NCI-H2171 treated with DMSO at 0.1 percent for 48 hours (cell line): ENCODE data around the gene ADGRG4.

Source experiments
- DNase-seq: peaks from one replicate; lab custom pipeline; 2025; lab: John Stamatoyannopoulos, UW

Gene ADGRG4

DNA sequence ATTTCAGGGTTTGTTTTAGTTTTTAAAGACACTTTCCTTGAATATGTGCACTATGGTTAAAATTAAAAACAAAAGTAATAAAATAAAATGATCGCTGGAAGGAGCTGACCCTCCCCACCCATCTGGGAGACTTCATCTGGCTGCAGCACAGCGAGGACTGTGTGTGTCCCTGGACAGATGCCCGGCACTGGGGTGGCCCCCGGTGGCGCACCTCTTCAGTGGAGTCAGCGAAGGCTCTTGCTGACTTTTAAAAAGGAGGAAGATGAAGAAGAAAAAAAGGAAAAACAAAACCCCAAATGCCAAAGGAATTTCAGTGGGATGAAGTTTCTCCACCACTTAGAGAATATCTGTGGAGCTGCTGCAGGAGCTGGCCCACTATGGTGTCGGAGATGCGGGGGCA is 5.4 kb upstream of the ADGRG4 start:
- no peak for DNase-seq

DNA sequence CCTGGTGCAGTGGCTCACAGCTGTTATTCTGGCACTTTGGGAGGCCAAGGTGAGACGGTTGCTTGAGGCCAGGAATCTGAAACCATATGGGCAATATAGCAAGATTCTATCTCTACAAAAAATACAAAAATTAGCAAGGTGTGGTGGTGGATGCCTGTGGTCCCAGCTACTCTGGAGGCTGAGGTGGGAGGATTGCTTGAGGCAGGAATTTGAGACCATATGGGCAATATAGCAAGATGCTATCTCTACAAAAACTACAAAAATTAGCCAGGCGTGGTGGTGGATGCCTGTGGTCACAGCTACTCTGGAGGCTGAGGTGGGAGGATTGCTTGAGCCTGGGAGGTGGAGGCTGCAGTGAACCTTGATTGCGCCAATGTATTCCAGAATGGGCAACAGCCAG is 2.3 kb downstream of the ADGRG4 start:
- DNase-seq, result no peak

DNA sequence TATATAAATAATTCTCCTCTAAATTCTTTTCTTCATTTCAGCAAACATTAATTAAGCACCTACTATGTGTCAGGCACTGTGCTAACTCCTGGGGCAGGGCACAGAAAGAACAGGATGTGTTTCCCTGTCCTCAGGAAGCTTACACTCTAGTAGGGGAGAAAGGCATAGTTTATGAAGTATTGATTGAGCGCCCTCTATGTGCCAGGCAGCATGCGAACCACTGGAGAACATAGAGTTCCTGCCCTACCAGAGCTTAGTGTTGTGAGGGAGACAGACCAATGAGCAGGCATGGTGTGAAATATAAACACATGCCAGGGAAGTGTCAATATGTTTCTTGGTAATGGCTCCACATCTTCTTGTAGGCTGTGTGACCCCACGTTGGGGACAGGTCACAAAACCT is 3.7 kb downstream of the ADGRG4 start:
- no peak for DNase-seq

DNA sequence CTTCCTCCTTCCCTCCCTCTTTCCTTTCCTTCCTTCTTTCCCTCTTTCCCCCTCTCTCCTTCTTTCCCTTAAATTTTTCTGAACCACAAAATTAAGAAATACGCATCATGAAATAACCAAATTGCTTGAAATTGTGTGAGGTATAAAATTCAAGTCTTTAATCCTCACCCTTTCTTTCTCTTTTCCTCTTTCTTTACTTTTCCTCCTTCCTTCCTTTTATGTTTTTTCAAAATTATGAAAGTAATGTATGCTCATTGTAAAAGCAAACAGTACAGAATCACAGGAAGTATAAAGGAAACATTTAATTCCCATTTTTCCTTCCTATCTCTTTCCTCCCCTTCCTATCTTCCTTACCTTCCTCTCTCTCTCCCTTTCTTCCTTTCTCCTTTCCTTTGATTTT is 5.4 kb downstream of the ADGRG4 start:
- no peak for DNase-seq

DNA sequence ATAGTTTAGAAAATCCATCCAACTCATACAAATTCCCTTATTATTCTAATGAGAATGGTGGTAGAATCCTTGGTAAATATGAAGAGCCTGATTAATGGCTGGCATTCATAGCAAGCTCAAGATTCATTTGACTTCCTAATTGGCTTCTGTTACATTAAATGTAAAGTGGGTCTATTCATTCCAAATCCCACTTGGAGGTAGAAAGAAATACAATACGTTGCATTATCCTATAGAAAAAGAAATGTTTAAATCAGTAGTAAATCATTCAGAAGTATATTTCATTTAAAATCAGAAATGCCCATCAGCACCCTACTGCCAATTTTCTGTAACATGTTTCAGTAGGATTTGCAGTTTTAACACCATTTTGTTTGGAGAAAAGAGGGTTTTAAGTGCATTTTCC is 6.7 kb downstream of the ADGRG4 start:
- DNase-seq, result no peak

DNA sequence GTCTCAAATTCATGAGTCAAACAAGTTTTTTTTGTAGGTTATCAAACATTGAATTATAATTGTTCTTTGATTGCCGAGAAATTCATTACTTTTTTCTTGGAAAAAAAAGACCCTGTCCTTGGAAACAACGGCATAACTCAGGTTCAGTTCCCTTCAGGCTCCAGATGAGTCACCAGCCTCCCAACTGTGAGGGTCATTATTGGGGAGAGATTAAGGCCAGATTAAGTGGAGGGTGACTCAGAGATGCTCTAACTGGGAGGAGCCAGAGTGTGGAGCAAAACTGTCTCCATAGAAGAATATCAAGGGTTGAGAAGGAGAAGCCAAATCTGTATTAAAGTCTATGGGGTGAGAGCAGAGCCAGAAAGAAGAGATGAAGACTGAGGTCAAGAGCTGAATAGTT is 9.6 kb downstream of the ADGRG4 start:
- DNase-seq, result no peak

DNA sequence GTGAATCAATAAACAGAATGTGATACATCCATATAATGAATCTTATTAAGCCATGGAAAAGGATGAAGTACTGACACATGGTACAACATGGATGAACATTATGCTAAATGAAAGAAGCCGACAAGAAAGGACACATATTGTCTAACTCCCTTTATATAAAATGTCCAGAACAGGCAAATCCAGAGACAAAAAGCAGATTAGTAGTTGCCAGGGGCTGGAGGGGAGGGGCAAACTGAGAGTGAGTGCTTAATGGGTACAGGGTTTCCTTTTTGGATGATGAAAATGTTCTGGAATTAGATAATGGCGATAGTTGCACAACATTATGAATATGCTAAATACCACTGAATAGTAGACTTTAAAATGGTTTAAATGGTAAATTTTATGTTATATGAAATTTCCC is 17.4 kb downstream of the ADGRG4 start:
- DNase-seq, result peak; percentile 8

DNA sequence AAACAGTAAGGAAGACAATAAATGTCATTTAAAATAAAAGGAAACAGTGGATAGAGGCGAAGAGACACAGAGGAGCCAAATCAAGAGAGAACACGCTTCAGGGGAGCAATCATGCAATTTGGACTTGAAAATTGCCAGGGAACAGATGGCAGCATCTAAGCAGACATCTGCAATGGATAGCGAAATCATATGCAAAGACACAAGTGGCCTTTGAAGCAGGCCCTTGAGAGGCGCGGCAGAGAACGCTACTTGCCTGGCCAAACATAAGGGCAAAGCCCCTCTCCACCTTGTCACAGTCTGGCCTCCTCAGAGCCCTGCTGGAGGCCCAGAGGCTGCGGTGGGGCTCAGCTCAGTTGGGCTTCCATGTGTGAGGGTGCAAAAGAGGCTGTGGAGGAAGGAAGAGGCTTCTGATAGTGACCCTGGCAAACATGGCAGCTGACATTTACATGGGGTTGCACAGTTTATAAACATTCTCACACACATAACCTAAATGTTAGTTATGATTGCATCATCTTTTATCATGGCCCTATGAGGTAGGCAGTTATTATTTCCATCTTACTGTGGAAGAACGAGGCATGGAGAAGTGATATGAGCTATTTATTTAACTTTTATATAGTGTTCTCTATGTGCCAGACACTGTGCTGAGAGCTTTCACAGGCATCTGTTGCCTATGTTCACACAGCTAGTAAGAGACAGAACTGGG is 18.3 kb downstream of the ADGRG4 start:
- DNase-seq, result peak; percentile 78

DNA sequence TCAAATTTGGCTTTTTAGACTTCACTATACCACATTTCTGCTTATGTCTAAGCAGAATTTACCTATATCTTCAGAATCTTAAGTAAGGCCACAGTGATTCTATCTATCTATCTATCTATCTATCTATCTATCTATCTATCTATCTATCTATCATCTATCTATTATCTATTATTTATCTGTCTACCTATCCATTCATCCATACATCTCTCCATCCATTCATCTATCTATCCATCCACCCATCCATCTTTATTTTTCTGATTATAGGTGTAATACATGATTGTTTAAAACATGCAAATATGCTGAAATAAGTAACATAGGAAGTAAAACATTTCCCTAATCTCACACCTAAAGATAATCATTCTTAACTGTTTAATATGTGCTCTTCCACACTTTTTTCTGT is 18.8 kb downstream of the ADGRG4 start:
- no peak for DNase-seq

DNA sequence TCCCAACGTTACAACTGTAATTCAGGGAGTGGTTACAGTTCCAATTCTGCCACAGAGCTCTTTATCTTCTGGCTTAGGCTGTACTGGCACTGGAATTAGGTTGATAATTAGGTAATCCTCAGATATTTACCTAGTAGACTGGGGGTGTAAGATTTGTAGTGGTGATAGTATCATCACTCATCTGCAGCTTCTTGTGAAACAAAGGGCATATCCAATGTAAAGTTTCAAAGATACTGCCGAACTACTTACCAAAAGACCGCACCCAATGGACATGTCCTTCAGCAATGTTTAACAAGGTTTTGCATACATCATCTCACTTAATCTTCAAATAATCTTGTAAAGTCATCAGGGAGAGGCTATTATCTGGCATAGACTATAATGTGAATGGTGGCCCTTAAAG is 20.8 kb downstream of the ADGRG4 start:
- no peak for DNase-seq

DNA sequence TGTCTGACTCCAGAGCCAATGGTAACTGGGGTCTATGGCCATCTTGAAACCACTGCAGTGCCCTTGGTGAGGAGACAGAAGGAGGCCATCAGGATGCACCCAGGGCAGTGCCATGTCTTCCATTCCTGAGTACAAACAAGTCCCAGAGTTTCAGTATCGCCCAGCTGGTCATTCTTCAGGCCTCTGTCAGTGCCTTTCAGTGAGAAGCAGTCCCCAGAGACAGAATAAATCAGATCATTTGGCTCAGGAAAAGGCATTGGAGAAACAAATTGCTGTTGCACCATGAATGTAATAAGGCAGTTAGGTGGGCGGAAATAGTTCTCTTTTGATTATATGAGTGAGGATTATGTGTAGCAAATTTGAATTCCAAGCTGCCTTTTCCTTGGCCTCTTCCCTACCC is 21.3 kb downstream of the ADGRG4 start:
- DNase-seq, result no peak

DNA sequence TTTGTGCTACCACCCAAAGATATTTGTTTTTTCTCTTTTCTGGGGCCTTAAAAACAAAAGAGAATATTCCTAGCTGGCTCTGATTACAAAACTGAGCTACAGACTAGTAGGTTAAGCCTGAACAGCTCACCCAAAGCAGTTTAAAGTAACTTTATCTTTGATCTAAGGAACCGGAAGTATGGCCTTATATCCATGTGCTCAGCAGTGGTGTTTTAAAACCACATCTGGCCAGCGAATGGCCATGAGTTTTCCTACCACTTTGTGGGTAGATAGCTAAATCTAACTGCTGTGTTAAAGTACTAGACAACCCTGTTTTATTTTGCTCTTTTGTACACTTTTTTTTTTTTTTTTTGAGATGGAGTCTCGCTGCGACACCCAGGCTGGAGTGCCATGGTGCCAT is 24.6 kb downstream of the ADGRG4 start:
- DNase-seq, result no peak

DNA sequence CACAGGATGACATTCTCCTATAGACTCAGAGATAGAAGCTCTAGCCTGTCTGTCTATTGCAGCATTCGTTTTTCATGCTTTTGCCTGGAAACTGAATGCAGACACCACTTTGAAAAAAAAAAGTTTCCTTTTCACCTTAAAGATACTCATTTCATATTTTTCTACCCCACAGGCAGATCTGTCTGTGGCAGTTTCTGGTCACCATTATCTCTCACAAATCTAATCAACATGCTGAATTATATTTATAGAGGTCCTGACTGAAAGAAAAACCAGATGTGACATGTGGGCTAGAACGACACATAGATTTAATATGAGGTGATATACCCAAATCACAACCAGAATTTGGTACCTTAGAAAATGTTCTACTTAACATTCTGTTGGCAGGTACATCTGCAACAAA is 28.2 kb downstream of the ADGRG4 start:
- no peak for DNase-seq

DNA sequence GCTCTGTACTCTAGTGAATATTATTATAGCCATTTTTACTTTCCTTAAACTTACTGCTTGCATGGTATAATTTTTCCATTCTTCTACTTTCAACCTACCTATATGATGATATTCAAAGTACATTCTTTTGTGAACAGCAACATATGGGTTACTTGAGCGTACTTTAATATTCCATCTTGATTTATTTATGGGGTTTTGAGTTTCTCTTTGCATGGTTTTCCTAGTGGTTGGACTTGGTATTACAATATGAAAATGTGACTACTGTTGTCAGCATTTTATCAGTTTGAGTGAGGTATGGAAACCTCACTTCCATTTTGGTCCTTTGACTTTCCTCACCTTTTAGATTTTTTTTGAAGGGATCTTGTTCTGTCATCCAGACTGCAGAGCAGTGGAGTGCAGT is 35.9 kb downstream of the ADGRG4 start:
- DNase-seq, result no peak

DNA sequence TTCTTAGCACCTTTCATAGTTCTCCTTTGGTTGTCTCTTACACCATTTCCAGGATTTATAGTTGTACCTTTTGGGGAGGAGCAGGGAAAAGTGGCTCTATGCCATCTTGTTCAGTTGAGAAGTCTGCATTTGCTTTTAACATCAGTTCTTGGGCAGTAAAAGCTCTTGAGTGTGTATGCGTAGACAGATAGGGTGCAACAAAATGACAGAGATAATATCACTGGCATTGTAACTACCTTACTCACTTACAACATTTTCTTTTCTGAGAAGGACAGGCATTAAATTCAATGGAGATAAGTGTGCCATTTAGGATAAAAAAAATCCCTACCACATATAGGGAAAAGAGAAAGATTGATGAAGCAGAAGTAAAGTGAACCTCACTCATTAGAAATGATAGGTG is 38.9 kb downstream of the ADGRG4 start:
- no peak for DNase-seq

DNA sequence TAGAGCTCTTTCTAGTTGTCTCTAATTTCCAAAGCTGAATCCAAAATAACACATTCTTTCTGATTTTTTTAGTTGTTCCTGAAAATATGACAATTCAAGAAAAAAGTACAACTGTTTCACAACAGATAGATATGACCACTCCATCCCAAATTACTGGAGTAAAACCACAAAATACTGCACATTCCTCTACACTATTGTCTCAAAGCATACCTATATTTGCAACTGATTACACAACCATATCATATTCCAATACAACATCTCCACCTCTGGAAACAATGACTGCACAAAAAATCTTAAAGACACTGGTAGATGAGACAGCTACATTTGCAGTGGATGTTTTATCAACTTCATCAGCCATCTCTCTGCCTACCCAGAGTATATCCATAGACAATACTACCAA is 43.6 kb downstream of the ADGRG4 start:
- DNase-seq, result no peak

DNA sequence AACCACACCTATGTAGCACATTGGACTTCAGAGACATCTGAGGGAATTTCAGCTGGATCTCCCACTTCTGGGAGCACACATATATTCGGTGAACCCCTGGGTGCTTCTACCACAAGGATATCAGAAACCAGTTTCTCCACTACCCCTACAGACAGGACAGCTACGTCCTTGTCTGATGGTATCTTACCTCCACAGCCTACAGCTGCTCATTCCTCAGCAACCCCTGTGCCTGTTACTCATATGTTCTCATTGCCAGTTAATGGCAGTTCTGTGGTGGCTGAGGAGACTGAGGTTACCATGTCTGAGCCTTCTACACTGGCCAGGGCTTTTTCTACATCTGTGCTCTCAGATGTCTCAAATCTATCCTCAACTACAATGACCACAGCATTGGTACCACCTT is 45.7 kb downstream of the ADGRG4 start:
- DNase-seq, result no peak

DNA sequence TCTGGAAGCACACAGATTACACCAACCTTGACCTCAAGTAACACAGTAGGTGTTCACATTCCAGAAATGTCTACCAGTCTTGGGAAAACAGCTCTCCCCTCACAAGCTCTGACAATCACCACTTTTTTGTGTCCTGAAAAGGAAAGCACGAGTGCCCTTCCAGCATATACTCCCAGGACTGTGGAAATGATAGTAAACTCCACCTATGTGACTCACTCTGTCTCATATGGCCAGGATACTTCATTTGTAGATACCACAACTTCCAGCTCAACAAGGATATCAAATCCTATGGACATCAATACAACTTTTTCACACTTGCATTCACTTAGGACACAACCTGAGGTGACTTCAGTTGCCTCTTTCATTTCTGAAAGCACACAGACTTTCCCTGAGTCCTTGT is 46.9 kb downstream of the ADGRG4 start:
- no peak for DNase-seq

DNA sequence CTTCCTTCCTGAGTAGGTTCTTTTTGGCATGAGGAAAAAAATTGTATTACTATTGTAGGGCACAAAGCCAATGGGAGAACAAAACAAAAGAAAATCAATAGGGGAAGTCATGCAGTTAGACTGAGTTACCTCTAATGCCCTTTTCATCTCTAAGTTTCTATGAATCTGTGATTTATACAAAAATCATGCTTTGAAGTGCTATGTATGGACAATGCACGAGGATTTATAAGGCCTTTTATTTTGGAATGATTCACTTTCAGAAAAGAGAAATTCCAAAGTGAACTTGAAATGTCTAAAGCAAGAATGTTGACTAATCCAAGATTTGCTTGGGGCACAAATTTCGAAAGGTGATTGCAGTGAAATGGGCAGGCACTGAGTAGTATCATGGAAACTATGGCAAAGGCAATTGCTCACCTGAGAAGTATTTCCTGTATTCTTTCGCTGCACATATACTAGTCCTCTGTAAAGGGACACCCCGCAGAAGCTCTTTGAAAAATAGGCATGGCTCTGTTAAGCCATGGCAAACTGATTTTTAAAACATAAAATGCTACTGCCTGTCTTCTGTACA is 52.8 kb downstream of the ADGRG4 start:
- DNase-seq, result no peak

DNA sequence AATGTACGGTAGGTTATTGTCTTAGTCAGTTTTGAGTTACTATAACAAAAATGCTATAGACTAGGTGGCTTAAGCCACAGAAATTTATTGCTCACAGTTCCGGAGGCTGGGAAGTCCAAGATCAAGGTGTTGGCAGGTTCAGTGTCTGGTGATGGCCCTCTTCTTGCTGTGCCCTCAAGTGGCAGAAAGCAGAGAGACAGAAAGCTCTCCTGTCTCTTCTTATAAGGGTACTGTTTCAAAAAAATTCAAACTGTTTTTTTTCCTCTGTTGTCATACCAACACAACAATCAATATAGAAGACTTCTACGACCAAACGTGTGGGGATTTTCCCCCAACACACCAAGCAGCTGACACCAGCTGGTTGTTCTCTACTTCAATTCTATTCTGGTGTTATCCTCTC is 53.4 kb downstream of the ADGRG4 start:
- DNase-seq, result no peak

DNA sequence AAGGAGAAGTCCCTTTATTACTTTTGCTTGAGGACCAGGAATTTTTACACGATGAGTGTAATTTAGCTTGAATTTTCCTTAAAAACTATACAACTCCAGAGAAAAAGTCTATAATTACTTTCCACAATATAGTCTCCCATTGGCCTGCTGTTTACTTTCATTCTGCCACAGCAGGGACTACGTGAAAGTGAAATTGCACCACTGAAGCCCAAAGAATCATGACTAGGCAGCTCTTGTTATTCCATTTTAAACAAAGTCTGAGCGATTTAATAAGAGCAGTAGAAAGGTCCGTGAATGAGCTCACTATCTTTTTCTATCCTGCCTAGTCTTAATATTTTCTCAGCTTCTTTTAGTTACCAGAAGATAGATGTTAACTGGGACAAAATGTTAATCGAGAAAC is 68.6 kb downstream of the ADGRG4 start:
- DNase-seq, result no peak

DNA sequence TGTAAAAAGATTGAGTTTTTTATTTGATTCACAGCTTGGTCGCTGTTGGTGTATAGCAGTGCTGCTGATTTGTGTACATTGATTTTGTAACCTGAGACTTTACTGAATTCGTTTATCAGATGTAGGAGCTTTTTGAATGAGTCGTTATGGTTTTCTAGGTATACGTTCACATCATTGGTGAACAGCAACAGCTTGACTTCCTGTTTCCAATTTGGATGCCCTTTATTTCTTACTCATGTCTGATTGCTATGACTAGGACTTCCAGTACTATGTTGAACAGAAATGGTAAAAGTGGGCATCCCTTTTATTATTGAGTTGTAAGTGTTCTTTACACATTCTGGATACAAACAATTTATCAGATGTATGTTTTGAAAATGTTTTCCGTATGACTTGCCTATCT is 76.0 kb downstream of the ADGRG4 start:
- DNase-seq, result no peak

DNA sequence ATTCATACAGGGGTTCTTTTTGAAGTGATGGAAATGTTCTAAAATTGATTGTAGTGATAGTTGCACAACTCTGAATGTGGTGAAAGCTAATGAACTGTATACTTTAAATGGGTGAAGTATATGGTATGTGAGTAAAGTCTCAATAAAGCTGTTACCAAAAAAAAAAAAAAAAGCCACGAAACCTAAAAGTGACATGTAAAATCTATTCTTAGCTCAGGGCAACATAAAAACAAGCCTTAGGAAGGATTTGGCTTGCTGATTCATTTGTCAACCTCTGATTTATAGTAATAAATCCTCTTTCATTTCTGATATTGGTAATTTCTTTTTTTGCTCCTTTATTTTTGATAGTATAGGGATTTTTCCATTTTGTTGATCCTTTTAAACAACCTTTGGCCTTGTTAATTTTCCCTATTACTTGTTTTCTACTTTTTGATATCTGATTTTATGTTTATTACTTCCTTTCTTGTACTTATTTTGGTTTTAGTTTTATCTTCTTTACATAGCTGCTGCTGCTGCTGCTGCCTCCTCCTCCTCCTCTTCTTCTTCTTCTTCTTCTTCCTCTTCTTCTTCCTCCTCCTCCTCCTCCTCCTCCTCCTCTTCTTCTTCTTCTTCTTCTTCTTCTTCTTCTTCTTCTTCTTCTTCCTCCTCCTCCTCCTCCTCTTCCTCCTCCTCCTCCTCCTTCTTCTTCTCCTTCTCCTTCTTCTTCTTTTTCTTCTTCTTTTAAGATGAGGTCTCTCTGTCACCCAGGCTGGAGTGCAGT is 79.4 kb downstream of the ADGRG4 start:
- no peak for DNase-seq

DNA sequence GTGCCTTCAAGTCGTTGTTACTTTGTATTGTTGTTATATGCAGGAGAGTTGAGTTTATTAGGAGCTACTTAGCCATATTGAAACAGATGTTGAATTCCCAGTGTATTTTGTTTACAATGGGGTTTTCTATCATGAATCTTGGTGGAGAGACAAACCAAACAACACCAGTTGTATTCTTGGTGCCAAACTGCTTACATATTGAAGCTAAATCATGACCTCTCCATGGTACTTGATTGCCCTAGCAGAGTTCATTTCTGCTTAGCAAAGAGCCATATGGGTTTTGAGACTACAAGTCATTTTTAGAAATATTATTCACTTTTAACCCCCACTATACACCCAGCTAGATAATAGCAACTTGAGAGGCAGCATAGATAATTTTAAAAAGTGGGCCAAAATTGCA is 85.4 kb downstream of the ADGRG4 start:
- no peak for DNase-seq
